Endometrium (tissue), 2 donors: ENCODE measurements around the gene TOM1.

ENCODE experiments used
- FAIRE-seq: peaks from 2 replicates; lab custom pipeline; 2012; peaks lifted over from hg19 to GRCh38; lab: Jason Lieb, UNC
- donor health status: control.
- donor health status: control.

The TOM1 gene

DNA sequence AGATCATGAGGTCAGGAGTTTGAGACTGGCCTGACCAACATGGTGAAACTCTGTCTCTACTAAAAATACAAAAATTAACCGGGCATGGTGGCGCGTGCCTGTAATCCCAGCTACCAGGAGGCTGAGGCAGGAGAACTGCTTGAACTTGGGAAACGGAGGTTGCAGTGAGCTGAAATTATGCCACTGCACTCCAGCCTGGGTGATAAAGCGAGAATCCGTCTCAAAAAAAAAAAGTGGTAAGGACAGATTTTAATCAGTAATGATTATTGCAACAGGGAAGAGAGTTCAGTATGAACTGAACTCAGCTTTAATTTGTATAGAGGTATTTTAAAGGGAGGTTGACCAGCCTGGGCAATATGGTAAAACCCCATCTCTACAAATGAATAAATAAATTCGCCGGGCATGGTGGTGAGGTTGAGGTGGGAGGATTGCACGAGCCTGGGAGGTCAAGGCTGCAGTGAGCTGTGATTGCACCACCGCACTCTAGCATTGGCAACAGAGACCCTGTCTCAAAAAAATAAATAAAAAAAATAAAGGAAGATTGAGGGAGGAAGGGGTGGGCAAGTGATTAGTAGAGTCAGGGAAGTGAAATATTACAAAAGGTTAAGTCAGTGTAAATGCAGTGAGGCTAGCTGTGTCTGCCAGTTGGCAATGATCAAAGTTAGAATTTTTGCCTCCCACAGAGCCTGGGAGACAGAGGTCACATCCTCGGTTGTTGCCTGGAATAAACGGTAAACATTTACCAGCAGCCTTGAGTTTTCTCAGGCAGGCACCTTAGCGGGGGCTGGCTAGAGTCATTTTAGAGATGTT lies 97.6 kb downstream of the TOM1 start:
- no peak for FAIRE-seq
